ENCODE results near the gene PLK5.
"Not testable (repeated sequence)": the region's sequence is repeated elsewhere in the genome, so short reads cannot be mapped to it uniquely, and the experiment has no call there.

The PLK5 gene, protein sequence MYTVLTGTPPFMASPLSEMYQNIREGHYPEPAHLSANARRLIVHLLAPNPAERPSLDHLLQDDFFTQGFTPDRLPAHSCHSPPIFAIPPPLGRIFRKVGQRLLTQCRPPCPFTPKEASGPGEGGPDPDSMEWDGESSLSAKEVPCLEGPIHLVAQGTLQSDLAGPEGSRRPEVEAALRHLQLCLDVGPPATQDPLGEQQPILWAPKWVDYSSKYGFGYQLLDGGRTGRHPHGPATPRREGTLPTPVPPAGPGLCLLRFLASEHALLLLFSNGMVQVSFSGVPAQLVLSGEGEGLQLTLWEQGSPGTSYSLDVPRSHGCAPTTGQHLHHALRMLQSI

DNA sequence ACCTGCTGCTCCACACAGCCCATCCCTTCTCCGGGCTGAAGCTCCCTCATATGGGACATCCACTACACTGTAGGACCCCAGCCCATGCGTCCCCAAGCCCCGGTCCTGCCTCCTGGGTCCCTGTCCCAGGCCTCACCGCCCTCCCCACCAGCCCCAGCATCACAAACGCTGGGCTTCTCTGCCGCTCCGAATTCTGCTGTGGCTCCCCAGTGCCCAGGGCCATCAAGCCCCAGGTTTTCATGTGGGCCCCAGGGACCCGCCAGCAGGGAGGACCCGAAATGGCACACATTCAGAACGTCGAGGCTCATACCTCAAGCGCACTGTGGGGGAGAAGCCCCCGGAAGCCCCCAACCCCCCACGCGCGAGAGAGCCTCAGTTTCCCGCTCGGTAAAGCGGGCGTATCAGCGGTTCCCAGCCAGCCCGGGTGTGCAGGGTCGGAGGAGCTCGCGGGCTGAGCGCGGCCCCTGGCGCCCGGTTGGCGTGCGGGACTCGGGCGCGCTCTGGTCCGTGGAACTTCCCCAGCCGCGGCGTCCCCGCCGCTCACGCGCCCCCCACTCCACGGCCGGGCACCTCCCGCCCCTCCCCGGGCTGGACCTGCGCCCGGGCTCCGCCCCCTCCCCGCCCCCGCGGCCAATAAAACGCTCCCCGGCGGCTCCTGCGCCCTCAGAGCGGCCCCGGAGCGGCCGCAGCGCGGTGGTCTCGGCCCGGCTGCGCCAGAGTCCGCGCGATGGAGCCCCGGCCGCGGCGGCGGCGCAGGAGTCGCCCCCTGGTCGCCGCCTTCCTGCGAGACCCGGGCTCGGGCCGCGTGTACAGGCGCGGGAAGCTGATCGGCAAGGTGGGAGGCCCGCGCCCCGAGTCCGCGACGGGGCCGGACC lies at the start of gene PLK5:
PLK5 (plus strand) TSS at position 666 of the 875 bp plus-strand sequence. CDS start 2,920 bp downstream, outside the sequence.
- DNase-seq: no peak

DNA sequence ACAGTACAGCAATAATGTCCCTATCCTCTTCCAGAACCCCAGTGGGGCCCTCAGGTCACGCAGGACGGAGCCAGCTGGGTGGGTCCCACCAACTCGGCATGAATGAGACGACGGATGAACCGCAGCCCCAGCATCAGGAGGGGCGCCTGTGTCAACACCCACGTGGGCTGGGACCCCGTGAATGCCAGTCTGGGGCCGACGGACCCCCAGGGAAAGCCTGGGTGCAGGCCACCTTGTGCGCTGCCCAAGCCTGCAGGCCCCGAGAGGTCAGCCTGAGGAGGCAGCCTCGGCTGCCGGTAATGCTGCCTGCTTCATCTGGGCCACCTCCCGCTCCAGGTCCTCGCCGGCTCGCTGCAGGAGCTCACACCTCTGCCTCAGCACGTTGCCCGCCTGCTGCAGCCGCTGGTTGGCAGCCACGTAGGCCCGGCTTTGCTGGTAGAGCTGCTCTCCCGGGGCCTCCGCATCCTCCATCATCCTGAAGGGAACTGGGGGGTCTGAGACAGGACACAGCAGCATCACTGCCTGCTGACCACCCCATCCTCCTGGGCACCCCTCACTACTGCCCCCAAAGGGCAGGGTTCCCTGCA lies 49.0 kb upstream of the PLK5 start:
- DNase-seq: no peak

GRCh38 chr19:1475751-1476437 lies 48.0 kb upstream of the PLK5 start:
- no peak for DNase-seq

- not testable (repeated sequence) for DNase-seq
Observed at GRCh38 chr19:1477056-1477455, 46.8 kb upstream of the PLK5 start.

DNA sequence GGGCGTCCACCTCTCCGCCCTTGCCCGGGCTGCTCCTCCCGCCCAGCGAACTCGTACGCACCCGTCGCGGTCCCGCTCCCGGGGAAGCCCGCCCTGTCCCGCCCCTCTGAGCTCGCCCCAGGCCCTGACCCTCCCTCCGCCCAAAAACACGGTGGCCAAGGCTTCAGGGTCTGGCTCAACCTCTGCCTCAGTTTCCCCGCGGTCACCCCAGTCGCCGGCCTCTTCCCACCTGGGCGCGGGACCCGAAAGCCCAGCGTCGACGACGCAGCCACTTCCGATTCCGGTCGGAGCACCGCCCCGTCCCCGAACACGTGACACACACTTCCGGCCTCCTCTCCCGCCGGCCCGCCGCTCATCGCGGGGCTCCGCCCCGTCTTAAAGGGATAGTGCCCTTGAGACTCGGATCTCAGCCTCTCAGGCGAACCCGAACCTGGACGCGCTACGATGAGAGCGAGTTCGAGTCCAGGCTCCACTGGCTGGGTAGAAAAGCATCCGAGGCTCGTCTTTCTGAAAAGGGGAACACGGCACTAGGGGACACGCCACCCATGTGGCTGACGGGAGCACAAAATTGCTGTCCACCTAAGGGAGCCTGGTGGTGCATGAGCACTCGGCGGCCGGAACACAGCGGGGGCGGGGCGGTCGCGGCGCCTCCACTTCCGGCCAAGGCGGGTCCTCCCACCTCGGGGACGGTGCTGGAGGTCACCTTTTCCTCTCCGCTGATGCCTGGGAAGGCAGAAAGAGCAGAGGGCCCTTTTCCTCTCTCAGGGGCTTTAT lies 44.8 kb upstream of the PLK5 start, which contains the start of gene C19orf25:
C19orf25 (minus strand) TSS at position 282 of the 774 bp plus-strand sequence. CDS start 312 bp downstream, outside the sequence.
- DNase-seq: peak; percentile 96

- DNase-seq: no peak
Observed at GRCh38 chr19:1481224-1481892, 42.5 kb upstream of the PLK5 start.

DNA sequence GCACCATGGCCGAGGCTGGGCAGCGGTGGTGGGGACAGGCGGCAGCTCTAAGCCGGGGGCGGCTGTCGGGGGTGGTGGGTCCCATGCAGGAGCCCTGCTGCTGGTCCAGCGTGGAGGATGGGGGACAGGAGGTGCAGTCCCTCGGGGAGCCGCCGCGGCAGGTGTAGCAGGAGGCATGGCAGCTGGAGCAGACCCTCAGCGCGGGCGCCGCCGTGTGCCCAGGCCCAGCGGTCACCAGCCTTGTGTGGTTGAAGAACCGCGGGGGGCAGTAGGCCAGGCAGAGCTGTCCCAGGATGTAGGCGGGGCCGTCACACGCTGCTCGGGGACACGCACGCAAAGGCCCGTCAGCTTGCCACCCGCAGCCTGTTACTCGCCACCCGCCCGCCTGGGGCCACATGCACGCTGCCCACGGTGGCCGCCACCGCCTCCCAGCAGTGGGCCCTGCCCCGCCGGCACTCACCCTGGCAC lies 42.0 kb upstream of the PLK5 start:
- no peak for DNase-seq

GRCh38 chr19:1482361-1483130 lies 41.3 kb upstream of the PLK5 start:
- peak; percentile 15 for DNase-seq

- DNase-seq: no peak
Observed at GRCh38 chr19:1483131-1483978, 40.5 kb upstream of the PLK5 start.

DNA sequence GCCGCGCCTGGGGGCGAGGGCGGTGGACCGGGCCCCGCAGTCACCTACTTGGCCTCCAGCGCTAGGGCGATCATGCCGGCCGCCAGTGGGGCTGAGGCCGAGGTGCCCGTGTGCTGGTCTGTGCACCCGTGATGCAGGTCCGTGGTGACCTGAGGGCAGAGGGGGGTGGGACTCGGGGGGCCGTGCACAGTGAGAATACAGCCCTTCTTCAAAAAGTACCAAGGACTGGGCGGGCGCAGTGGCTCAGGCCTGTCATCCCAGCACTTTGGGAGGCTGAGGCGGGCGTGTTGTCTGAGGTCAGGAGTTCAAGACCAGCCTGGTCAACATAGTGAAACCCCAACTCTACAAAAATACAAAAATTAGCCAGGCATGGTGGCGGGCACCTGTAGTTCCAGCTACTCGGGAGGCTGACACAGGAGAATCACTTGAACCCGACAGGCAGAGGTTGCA lies 39.9 kb upstream of the PLK5 start:
- DNase-seq: no peak

DNA sequence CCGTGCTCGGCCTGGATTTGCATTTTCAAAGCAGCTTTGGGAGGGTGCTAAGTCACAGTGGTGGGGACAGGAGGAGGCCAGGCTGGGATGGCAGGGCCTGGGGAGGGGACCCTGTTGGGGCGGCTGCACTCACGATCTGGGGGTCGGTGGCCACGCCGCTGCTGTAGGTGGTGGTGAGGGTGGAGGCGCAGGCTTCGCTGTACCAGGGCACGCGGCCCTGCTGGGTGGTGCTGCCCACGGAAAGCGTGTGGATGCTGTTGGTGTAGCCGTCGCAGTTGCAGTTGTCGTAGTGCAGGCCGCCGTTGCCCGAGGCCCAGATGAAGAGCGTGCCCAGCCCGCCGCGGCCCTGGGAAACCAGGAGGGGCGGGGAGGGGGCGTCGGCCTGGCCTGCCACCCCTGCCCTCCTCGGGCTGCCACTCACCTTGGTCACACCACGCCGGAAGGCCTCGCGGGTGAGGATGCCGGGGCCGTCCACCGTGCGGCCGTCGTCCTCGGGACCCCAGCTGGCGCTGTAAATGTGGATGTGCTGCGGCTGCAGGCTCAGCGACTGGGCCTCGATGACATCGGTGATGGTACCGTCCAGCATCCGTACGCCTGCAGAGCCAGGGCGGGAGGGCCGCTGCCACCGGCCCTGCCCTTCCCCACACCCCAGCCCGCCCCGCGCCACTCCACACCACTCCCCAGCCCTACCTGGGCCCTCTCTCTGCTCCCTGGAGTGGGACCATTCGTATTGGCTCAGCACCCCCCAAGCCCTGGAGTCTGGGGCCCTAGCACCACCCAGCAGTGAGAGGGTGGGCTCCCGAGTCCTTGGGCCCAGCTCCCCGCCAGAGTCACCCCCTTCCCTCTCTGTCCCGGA lies 36.9 kb upstream of the PLK5 start:
- no peak for DNase-seq

DNA sequence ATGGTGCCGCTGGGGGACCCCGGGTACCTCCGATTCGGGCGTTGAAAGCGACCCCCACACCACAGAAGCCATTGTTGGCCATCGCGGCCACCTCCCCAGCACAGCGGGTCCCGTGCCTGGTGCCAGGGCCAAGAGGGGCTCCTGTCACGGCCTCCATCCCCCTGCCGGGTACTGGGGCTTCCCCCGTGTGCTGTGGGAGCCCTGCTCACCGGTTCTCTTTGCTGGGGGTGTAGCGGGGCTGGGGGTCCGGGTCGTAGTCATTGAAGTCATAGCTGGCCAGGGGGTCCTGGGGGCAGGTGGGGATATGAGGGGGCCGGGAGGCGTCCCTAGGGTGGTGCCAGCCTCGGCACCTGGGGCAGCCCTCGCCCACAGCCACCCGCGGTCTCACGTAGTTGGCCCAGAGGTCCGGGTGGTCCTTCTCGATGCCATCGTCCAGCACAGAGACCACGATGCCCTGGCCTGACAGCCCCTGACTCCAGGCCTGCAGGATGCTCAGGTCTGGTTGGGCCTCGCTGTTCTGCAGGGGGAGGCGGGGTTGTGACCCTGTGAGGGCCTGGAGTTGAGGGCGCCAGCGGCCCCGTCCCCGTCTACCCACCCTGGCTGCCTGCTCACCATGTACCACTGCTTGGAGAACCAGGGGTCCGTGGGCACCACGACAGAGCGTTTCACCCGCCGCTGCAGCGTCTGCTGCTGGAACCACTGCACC lies 36.1 kb upstream of the PLK5 start:
- no peak for DNase-seq

GRCh38 chr19:1488282-1488601 lies 35.6 kb upstream of the PLK5 start:
- no peak for DNase-seq

GRCh38 chr19:1489463-1490310 lies 34.2 kb upstream of the PLK5 start:
- no peak for DNase-seq

GRCh38 chr19:1490311-1491113 lies 33.4 kb upstream of the PLK5 start, which contains the start of gene PCSK4:
Gene PCSK4, minus strand, starts transcription at chr19:1490350. Its CDS starts 4 bp downstream, at chr19:1490346.
- DNase-seq: peak; percentile 99

Measured in NCI-H82 (cell line).